CD4-positive, alpha-beta T cell treated with Interleukin-15 for 1 hour (primary cell): ENCODE results near the gene ST6GAL2.

Experiments
- DNase-seq: peaks from one replicate; pipeline ENCODE4 v3.0.0-alpha.2; 2020

ST6GAL2 gene

DNA sequence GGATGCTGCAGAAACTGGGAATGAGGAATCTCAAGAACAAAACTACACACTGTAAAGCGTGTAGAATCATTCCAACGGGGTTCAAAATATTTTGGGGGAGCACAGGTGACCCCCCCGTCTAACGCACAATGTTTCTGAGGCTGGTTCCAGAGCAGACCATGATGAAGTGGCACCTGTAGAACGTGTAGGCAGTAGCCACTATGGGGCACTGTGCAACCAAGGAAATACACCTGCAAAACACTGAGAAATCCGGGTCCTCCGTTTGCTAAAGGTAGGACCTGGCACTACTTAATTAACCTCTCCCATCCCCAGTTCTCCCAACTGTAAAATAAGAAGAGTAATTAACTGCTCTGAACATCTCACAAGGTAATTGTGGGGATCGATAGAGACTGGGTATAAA lies 22.6 kb downstream of the ST6GAL2 start:
- no peak for DNase-seq

GRCh38 chr2:106859498-106859897 lies 26.5 kb downstream of the ST6GAL2 start:
- DNase-seq = no peak

- no peak for DNase-seq
Measured at GRCh38 chr2:106858810-106859209, 27.2 kb downstream of the ST6GAL2 start.

GRCh38 chr2:106857882-106858478 lies 28.0 kb downstream of the ST6GAL2 start:
- no peak for DNase-seq

- DNase-seq = no peak
Measured at GRCh38 chr2:106853631-106854030, 32.3 kb downstream of the ST6GAL2 start.

DNA sequence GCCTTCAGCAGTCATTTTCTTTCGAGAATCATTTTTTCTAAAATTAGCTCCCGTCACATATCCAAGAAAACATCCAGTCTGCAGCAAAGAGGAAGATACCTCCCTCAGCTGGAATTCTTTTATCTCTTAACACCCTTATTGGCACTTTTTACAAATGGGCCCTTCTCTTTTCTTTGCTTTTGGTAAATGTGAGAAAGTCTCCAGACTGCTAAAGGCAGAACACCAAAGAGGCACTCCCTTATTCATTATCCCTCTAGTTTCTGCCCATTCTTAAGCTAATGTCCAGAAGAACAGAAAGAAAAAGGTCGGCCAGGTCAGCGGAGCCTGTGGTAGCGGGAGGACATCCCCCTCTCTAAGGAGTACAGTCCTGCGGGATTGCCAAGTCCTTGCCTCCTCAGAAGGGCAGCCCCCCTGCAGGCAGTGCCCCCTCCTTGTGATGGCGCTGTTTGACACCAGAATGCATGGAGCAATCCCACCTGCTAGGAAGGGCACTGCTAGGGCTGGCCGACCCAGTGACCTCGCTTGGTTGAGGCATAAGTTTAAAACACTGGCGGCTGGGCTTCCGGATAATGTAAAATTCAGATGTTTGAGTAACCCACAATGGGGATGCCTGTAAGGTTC lies 34.0 kb downstream of the ST6GAL2 start:
- DNase-seq = no peak

- DNase-seq = no peak
Measured at GRCh38 chr2:106851087-106851874, 34.7 kb downstream of the ST6GAL2 start.

DNA sequence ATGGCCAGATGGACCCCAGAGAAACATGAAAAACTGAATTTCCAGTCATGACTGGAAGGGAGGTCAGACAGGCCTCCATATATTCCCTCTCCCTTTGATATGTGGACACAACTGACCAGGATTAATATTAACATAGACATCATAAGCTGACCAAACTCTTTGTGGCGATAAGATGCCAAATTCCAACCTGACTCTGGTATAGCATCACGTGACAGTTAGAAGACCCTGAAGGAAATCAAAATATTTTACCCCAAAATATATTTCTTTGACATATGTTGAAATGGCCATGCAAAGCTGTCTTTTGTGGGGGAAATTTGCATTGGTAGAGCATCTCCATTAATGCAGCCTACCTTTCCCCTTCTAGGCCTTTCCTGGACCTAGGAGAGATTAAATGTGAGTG lies 36.7 kb downstream of the ST6GAL2 start:
- DNase-seq = no peak

DNA sequence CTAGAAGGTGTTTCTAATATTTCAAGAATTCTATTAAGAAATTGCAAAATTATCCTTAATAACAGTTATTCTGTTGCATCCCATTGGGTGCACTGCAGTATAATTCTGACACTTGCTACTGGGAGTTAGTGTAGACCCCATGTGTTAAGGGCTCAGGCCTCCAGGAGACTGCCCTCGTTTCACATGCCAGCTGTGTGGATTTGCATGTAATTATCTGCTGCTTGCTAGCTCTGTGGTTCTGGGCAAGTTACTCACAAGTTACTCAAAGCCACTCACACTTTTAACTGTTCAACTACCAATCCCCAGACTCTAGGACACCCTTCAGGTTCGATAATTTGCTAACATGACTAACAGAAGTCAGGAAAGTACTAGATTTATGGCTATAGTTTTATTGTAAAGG lies 38.6 kb downstream of the ST6GAL2 start:
- no peak for DNase-seq

GRCh38 chr2:106845716-106846115 lies 40.3 kb downstream of the ST6GAL2 start:
- no peak for DNase-seq

DNA sequence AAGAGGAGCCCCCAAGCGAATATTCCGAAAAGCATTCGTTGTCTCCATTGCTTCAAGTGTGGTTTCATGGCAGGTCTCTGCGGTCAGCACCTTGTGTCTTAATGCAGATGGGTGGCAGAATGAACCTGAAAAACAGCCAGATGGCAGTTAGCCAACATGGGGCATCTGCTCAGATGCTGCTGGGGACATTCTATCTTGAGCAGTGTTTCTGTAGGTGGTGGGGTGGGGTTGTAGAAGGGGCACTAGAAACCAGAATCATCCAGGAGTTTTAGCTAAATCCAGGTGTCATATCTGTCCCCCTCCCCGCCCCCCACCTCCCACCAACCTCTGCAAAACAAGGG lies 42.1 kb downstream of the ST6GAL2 start:
- no peak for DNase-seq

- DNase-seq = no peak
Measured at GRCh38 chr2:106843001-106843909, 42.7 kb downstream of the ST6GAL2 start.

DNA sequence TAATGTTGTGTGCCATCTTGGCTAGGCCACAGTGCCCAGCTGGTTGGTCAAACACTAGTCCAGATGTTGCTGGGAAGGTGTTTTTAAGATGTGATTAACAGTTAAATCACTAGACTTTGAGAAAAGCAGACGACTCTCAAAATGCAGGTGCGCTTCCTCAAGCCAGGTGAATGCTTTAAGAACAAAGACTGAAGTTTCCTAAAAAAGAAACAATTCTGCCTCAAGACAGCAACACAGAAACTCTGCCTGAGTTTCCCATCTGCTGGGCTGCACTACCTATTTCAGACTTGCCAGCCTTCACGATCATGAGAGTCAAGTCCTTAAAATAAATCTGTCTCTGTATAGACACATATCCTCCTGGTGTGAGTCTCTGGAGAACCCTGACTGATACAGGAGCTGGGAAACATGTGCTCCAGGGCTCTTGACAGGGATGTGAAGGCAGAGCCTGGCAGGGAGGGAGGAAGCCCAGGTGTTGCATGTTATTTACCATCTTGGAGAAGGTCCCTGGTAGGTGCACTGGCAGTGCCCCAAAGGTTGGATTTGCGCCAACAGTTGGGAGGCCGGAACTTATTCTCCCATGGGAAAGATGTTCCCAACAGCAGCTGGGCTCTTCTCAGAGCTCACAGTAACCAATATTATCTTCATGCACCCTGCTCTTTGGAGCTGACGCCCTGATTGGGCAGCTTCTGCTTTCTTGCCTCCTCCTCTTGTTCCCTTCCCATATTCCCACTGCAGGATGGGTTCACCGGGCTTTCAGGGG lies 43.9 kb downstream of the ST6GAL2 start:
- no peak for DNase-seq

- no peak for DNase-seq
Measured at GRCh38 chr2:106840818-106841217, 45.1 kb downstream of the ST6GAL2 start.

DNA sequence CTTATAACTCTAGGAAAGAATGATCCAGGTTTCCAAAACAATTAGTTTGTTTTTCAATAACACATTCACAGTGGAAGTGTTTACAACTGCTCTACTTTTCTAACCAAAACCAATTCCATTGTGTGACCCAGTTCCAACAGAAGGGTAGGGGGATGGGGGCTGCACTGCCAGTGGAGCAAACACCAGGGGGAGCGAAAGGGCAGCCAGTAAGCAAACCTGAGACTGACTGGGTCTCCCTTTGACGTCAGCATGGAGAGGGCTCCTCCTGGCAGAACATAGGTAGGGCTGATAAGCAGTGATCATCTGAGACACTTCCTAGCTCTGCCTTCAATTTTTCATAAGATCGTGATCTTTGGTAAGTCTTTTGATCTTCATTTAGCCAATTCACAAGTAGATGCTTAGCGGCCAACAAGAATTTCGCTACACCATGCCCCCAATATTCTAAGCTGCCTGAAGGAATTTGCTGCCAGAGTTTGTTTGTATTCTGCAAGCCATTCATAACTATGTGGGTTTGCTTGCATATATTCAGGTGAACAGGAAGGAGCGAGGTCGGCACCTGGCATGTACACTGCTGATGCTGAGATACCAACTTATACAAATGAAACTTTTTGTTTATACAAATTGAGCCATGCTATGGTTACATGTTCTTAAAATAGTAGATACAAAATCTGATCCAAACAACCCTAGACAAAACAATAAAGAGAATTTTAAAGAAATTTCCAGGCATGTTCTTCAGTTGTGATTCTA lies 45.9 kb downstream of the ST6GAL2 start:
- no peak for DNase-seq

DNA sequence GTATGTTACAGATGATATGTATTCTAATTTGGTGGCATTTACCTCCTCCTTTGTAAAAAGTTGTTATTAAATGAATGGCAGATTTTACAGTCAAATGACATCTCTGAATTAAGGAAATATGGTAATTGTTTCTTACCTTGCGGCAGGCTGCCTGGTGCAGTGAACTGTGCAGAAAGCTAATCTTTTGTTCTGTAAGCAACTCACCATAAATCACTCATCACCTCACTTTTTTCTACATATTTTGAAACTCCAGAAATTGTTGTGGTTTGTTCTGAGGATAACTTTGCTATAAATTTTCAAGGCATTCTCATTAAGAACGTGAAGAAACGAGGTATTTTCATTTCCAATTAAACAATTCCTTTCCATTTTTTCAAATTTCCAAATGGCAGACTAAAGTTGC lies 52.7 kb downstream of the ST6GAL2 start:
- no peak for DNase-seq

- no peak for DNase-seq
Measured at GRCh38 chr2:106831816-106832569, 54.0 kb downstream of the ST6GAL2 start.

DNA sequence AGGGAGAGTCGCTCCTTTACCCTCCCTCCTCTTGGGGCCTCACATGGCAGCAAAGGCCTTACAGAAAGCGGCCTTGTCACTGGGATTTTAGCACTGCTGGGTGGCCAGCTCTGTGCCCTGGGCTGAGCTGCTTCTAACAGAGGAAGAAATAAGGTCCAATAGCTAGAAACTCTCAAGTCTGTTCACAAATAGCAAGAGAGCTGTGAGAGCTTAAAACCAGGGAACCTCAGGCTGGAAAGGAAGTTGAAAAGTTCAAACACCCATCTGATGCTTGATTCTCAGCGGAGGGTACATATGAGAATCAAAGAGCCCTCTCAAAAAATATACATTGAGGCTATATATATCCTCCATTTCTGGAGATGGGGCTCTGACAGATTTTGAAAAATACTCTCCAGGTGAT lies 54.7 kb downstream of the ST6GAL2 start:
- DNase-seq = no peak

DNA sequence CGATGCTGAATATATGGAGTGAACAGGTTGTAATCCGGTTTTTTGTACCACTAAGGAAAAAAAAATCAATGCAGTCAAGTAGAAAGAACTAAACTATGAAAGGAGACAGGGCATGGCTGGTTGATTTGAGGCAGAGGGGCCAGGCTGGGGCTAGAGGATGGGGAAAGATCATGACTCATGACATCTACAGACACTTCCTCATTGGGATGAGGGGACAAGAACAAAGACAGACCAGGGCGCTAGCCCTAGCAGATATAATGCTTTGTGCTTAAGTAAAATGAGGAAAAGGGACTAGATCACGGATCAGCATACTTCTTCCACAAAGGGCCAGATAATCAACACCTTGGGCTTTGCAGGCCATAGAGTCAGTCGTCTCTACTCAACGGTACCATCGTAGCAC lies 55.8 kb downstream of the ST6GAL2 start:
- no peak for DNase-seq

- no peak for DNase-seq
Measured at GRCh38 chr2:106828119-106828518, 57.8 kb downstream of the ST6GAL2 start.

GRCh38 chr2:106827158-106827557 lies 58.8 kb downstream of the ST6GAL2 start:
- no peak for DNase-seq
